CD4-positive, alpha-beta T cell (primary cell): ENCODE data around the gene RAPGEF2. TPM values are rescaled to one million over a fixed set of nuclear protein-coding genes. Genes with fewer than 3 reads are reported as not detected.

ENCODE experiments used
- ATAC-seq: fragments of 200-7000 bp; cut with Tn5 transposase; one replicate; pipeline ENCODE4 v1.10.0; 2022; ENCODE audit warnings: mild to moderate bottlenecking; ENCODE audit not compliant: poor library complexity
- CTCF ChIA-PET: fragments of 350-600 bp; sonication (Branson Sonifier 250); formaldehyde crosslinking; loops from one replicate; lab custom pipeline; 2021; ENCODE audit warnings: antibody characterized with exemption, inconsistent platforms; lab: Charles Lee
- POLR2A ChIA-PET: fragments of 350-600 bp; sonication (Branson Sonifier 250); formaldehyde crosslinking; loops from one replicate; lab custom pipeline; 2021; ENCODE audit warnings: antibody characterized with exemption, inconsistent platforms; lab: Charles Lee
- DNase-seq, 14 experiments: peaks; one replicate each; pipeline ENCODE4 v3.0.0-alpha.2; 2013 to 2020; ENCODE audit warnings: mixed read lengths in 2 of 14
- H3K27ac ChIP-seq, 2 donors: one replicate each; pipeline versions ENCODE4 v1.5.1 to v1.7.0; 2013; ENCODE audit warnings: low read length in 2 of 2, low read depth in 1 of 2, mild to moderate bottlenecking in 1 of 2
- H3K27me3 ChIP-seq, 2 experiments: 1 replicate in 1 of 2; 2 replicates in 1 of 2; pipeline versions ENCODE4 v1.6.1 to v1.7.0; 2013; ENCODE audit warnings: low read length in 2 of 2, control low read depth in 1 of 2, mild to moderate bottlenecking in 1 of 2, moderate library complexity in 1 of 2; ENCODE audit not compliant: insufficient read depth in 2 of 2, control insufficient read depth in 1 of 2
- H3K36me3 ChIP-seq: one replicate; pipeline ENCODE4 v1.6.1; 2013; ENCODE audit warnings: low read length, control low read depth; ENCODE audit not compliant: insufficient read depth
- H3K4me1 ChIP-seq: one replicate; pipeline ENCODE4 v1.6.1; 2013; ENCODE audit warnings: low read length, control low read depth; ENCODE audit not compliant: insufficient read depth
- H3K4me3 ChIP-seq: one replicate; pipeline ENCODE4 v1.5.1; 2013; ENCODE audit warnings: mild to moderate bottlenecking, low read length, moderate library complexity
- H3K9me3 ChIP-seq, 2 experiments: 1 replicate in 1 of 2; 2 replicates in 1 of 2; pipeline versions ENCODE4 v1.6.1 to v1.7.0; 2013; ENCODE audit warnings: low read length in 2 of 2, mild to moderate bottlenecking in 2 of 2, control low read depth in 1 of 2, moderate library complexity in 1 of 2; ENCODE audit not compliant: control insufficient read depth in 1 of 2, insufficient read depth in 1 of 2
- H3K27ac Mint-ChIP-seq: one replicate; pipeline ENCODE4 v1.8.0; 2020; ENCODE audit warnings: mixed read lengths
- H3K27me3 Mint-ChIP-seq: one replicate; pipeline ENCODE4 v1.8.0; 2021; ENCODE audit warnings: mixed read lengths
- H3K36me3 Mint-ChIP-seq: one replicate; pipeline ENCODE4 v1.8.0; 2021; ENCODE audit warnings: low read depth, mixed read lengths
- H3K4me1 Mint-ChIP-seq: one replicate; pipeline ENCODE4 v1.8.0; 2021; ENCODE audit warnings: low read depth, mixed read lengths
- H3K4me3 Mint-ChIP-seq: one replicate; pipeline ENCODE4 v1.8.0; 2020; ENCODE audit warnings: mild to moderate bottlenecking, mixed read lengths
- H3K9me3 Mint-ChIP-seq: one replicate; pipeline ENCODE4 v1.8.0; 2020; ENCODE audit warnings: mixed read lengths
- intact Hi-C, 2 experiments: fragments of 100-400 bp; cut with DNase I in 1 of 2; cut with micrococcal nuclease in 1 of 2; formaldehyde crosslinking; loops; one replicate each; pipeline versions ENCODE4 v1.15.1 to v1.9.0; 2023 to 2025; cut with DNase I, micrococcal nuclease
- polyA plus RNA-seq, 2 donors: library from polyadenylated mRNA; unstranded; fragments of 120-200 nt; gene quantifications; one replicate each; pipeline ENCODE4 v1.2.1, GENCODE V29; 2013
- total RNA-seq, 174 experiments: library from RNA in 2 of 174; stranded (reverse) in 2 of 174; gene quantifications; one replicate each; pipeline ENCODE4 v1.2.3 and lab custom pipeline; 2021 to 2026
- TF ChIP-seq, protein P1 (sequence below): fragments of 200-600 bp; IDR thresholded peaks from one replicate; pipeline ENCODE4 v1.8.0; 2022; ENCODE audit warnings: antibody characterized with exemption, mild to moderate bottlenecking

RAPGEF2 gene, protein sequence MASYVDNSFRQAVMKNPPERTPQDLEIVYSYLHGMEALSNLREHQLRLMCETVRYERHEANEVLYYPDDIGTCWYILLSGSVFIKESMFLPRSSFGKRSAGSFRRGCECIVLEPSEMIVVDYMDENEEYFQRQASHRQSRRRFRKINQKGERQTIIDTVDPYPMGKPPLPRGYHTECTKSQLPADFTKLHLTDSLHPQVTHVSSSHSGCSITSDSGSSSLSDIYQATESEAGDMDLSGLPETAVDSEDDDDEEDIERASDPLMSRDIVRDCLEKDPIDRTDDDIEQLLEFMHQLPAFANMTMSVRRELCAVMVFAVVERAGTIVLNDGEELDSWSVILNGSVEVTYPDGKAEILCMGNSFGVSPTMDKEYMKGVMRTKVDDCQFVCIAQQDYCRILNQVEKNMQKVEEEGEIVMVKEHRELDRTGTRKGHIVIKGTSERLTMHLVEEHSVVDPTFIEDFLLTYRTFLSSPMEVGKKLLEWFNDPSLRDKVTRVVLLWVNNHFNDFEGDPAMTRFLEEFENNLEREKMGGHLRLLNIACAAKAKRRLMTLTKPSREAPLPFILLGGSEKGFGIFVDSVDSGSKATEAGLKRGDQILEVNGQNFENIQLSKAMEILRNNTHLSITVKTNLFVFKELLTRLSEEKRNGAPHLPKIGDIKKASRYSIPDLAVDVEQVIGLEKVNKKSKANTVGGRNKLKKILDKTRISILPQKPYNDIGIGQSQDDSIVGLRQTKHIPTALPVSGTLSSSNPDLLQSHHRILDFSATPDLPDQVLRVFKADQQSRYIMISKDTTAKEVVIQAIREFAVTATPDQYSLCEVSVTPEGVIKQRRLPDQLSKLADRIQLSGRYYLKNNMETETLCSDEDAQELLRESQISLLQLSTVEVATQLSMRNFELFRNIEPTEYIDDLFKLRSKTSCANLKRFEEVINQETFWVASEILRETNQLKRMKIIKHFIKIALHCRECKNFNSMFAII (N-terminal part only)
- total RNA-seq: 10 to 100 TPM; 25.6 to 26.4 TPM
- 17.1 TPM for polyA plus RNA-seq (2013, experiment 1 of 2)
- 16.6 TPM for polyA plus RNA-seq (2013, experiment 2 of 2)
- total RNA-seq (lab: John Stamatoyannopoulos, UW): 48.5 to 201 (median 83.0) reads per million in 172 experiments

DNA sequence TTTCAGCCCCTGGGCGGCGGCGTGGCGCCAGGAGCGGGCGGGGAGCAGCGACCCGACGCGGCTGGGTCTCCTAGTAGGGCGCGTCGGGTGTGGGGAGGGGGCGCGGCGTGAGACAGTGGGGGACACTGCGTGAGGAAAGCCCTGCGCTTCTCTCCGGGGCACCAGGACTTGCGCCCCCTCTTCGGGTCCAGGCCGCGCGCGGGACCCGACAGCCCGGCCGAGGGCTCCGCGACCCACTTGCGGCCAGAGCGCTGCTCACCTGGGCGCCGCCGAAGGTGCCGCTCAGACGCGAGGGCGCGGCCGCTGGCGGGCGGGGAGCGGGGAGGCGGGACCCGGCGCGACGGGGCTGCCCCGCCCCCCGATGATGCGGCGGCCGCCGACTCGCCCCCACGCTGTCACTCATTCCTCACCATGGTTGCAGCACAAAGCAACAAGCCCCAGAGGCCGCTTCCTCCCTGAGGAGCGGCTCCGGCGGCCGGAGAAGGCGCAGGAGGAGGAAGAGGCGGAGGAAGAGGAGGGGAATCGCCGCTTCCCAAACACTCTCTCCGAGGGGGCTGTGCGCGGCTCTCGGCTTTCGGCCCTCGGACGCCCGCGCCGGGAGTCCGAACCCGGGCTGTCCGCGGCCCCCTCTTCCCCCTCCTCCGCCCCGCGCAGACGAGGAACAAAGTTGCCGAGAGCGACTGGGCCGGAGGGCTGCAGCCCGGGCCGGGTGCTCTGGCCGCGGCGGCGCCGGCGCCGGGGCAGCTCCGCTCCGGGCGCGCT is at the start of gene RAPGEF2:
RAPGEF2 (plus strand) TSS at position 458 of the 762 bp plus-strand sequence. CDS start 1,084 bp downstream, outside the sequence.
- ATAC-seq (peak; percentile 86), DNase-seq (peak; percentile 72 to 95 (median 84))
- H3K27ac ChIP-seq: peak within 1 kb of the TSS in 1 of 2 donors; percentile 52
- ChIA-PET POLR2A (no interaction called here), CTCF (no interaction called here)
- Mint-ChIP-seq H3K9me3 (no peaks in the 10 kb centered on the region), H3K27ac (peak within 1 kb of the TSS; percentile 88), H3K4me3 (peak within 1 kb of the TSS; percentile 92), H3K27me3 (no peaks in the 10 kb centered on the region), H3K4me1 (peaks cover 48% of the 10 kb centered on the region), H3K36me3 (peaks cover 6% of the 10 kb centered on the region)
- no peaks in the 10 kb centered on the region for H3K9me3 ChIP-seq
- no peaks in the 10 kb centered on the region for H3K27me3 ChIP-seq
- H3K36me3 ChIP-seq: no peaks in the 10 kb centered on the region
- peaks cover 26% of the 10 kb centered on the region for H3K4me1 ChIP-seq
- peak within 1 kb of the TSS; percentile 97 for H3K4me3 ChIP-seq
- intact Hi-C loops: loop anchor here (5.0 to 10.0 kb wide), 5 partner anchors 72 to 431 kb away; partner anchors contain the start of genes C4orf46 (in 2 of the 2), ETFDH (in 2 of the 2) and PPID (in 1 of the 2)
- TF ChIP-seq, protein P1, sequence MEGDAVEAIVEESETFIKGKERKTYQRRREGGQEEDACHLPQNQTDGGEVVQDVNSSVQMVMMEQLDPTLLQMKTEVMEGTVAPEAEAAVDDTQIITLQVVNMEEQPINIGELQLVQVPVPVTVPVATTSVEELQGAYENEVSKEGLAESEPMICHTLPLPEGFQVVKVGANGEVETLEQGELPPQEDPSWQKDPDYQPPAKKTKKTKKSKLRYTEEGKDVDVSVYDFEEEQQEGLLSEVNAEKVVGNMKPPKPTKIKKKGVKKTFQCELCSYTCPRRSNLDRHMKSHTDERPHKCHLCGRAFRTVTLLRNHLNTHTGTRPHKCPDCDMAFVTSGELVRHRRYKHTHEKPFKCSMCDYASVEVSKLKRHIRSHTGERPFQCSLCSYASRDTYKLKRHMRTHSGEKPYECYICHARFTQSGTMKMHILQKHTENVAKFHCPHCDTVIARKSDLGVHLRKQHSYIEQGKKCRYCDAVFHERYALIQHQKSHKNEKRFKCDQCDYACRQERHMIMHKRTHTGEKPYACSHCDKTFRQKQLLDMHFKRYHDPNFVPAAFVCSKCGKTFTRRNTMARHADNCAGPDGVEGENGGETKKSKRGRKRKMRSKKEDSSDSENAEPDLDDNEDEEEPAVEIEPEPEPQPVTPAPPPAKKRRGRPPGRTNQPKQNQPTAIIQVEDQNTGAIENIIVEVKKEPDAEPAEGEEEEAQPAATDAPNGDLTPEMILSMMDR: no peak

DNA sequence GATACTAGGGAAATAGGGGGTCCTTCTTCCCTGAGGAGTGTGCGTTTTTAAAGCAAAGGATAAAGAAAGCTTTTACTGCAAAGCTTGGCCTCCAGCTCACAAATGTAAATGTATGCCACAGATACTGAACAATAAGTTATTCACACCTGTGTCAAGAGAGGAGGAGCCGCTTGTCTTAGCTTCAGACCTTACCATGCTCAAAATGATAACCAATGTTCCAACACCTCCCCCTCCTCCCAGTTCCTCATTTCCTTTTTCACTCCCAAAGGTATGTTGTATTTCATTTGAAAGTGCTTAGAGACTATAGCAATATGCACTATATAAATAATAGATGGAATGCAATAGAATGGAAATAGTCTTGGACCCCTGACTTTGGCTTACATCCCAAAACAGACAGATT is 47.0 kb upstream of the RAPGEF2 start:
- no peak overlapping the region for H3K27ac Mint-ChIP-seq
- H3K4me1 ChIP-seq: no peaks in the 10 kb centered on the region
- no peaks in the 10 kb centered on the region for H3K36me3 Mint-ChIP-seq
- no peaks in the 10 kb centered on the region for H3K4me1 Mint-ChIP-seq
- no peak for DNase-seq
- no peaks in the 10 kb centered on the region for H3K9me3 ChIP-seq
- no peak for ATAC-seq
- no peaks in the 10 kb centered on the region for H3K9me3 Mint-ChIP-seq
- peaks cover 16% of the 10 kb centered on the region for H3K27me3 Mint-ChIP-seq
- no peaks in the 10 kb centered on the region for H3K27me3 ChIP-seq
- TF ChIP-seq, protein P1: no peak
- ChIA-PET CTCF (no interaction called here), POLR2A (no interaction called here)
- H3K27ac ChIP-seq: no peak overlapping the region
- H3K36me3 ChIP-seq: no peaks in the 10 kb centered on the region
- intact Hi-C loops: no loop called here
- H3K4me3 Mint-ChIP-seq: no peak overlapping the region
- no peak overlapping the region for H3K4me3 ChIP-seq

DNA sequence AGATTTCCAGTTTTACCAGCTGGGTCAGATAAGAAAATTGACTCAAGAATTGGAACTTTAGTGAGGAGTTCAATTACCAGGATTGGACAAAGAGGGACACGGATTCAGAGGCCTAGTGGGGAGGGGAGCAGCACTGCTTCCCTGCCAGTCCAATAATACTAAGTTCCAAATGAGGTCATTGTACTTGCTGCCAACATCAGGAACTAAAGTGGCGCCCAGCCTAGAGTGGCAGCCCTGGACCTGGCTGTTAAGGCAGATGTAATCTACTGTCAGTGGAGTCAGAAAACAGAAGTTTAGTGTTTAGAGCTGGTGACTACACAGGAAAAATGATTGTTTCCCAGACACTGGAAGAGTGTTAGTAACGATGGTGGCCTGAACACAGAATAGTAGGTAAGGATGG is 42.7 kb upstream of the RAPGEF2 start:
- TF ChIP-seq, protein P1: no peak
- intact Hi-C loops: loop anchor here in 1 of 2 experiments (10.0 kb wide), 1 partner anchor 195 kb away; no protein-coding TSS in a partner anchor
- Histone ChIP-seq H3K9me3 (no peaks in the 10 kb centered on the region), H3K36me3 (no peaks in the 10 kb centered on the region), H3K4me3 (no peak overlapping the region), H3K27me3 (no peaks in the 10 kb centered on the region), H3K4me1 (no peaks in the 10 kb centered on the region), H3K27ac (no peak overlapping the region)
- ATAC-seq (no peak), DNase-seq (no peak)
- Mint-ChIP-seq H3K36me3 (no peaks in the 10 kb centered on the region), H3K9me3 (no peaks in the 10 kb centered on the region), H3K4me3 (no peak overlapping the region), H3K27ac (no peak overlapping the region), H3K4me1 (no peaks in the 10 kb centered on the region), H3K27me3 (no peaks in the 10 kb centered on the region)
- ChIA-PET POLR2A (no interaction called here), CTCF (no interaction called here)
